GM23248 (cell line): ENCODE measurements around the gene NAPG.

ENCODE experiments used
- EZH2 ChIP-seq: fragments of 200-600 bp; sonication (generic); IDR thresholded peaks from 2 replicates; pipeline ENCODE4 v1.6.1; 2018; ENCODE audit warnings: antibody characterized with exemption, mild to moderate bottlenecking; ENCODE audit not compliant: insufficient read depth, poor library complexity, severe bottlenecking
- EZH2phosphoT487 ChIP-seq: fragments of 200-600 bp; sonication (generic); IDR thresholded peaks from 2 replicates; pipeline ENCODE4 v1.6.1; 2018; ENCODE audit warnings: antibody characterized with exemption, moderate library complexity, mild to moderate bottlenecking, low read depth; ENCODE audit not compliant: insufficient read depth

- TF ChIP-seq EZH2, result no peak
- no peak for TF ChIP-seq EZH2phosphoT487
Measured at GRCh38 chr18:10559553-10560451, 34.0 kb downstream of the NAPG start.
